ENCODE data around the gene HVCN1.

The HVCN1 gene

GRCh38 chr12:110680032-110680431 lies 8.9 kb downstream of the HVCN1 start:
- TF ChIP-seq GLIS3 (CRISPR knock-in tag; IDR thresholded peaks at IDR 0.05) (no peak), BACH2 (CRISPR knock-in tag; IDR thresholded peaks at IDR 0.05; ENCODE audit: borderline replicate concordance) (no peak)
- ATAC-seq = no peak

DNA sequence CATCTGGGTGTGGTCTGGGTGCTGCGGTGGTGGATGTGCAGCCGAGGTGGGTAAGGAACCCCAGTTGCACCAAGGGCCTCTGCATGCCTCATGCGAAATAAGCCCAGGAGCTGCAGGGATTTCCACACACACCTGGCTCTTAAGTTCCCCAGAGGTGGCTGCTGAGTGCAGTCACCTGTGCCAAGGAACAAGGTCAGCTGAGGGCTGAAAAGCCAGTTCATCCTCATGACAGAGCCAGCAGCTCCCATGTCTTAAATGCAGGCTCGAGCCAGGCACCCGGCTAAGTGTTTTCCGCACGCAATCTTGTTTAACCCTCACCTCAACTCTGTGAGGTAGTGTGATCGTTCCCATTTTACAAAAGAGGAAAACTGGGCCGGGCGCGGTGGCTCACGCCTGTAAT lies 9.7 kb downstream of the HVCN1 start:
- ATAC-seq = no peak
- TF ChIP-seq TCF4 (CRISPR knock-in tag; IDR thresholded peaks at IDR 0.05; ENCODE audit: borderline replicate concordance) = no peak
- TF ChIP-seq GLIS3 (CRISPR knock-in tag; IDR thresholded peaks at IDR 0.05) = no peak
- no peak for TF ChIP-seq RARB (CRISPR knock-in tag; IDR thresholded peaks at IDR 0.05)

GRCh38 chr12:110677982-110678381 lies 10.9 kb downstream of the HVCN1 start:
- no peak for ATAC-seq

More at GRCh38 chr12:110677982-110678381, 10.9 kb downstream of the HVCN1 start:
- TF ChIP-seq SNAI2 (CRISPR knock-in tag; IDR thresholded peaks at IDR 0.05) (no peak), CSRNP3 (CRISPR knock-in tag; IDR thresholded peaks at IDR 0.05) (no peak), PATZ1 (CRISPR knock-in tag; IDR thresholded peaks at IDR 0.05; ENCODE audit: borderline replicate concordance) (no peak), ZNF8 (CRISPR knock-in tag; IDR thresholded peaks at IDR 0.05) (no peak), ZFP3 (CRISPR knock-in tag; IDR thresholded peaks at IDR 0.05) (no peak), ARNTL (CRISPR knock-in tag; IDR thresholded peaks at IDR 0.05; ENCODE audit: borderline replicate concordance, low read depth) (no peak), ZNF70 (CRISPR knock-in tag; IDR thresholded peaks at IDR 0.05) (no peak), ZFP30 (CRISPR knock-in tag; IDR thresholded peaks at IDR 0.05) (no peak), ISL1 (CRISPR knock-in tag; IDR thresholded peaks at IDR 0.05) (no peak)
- TF ChIP-seq, protein P1, sequence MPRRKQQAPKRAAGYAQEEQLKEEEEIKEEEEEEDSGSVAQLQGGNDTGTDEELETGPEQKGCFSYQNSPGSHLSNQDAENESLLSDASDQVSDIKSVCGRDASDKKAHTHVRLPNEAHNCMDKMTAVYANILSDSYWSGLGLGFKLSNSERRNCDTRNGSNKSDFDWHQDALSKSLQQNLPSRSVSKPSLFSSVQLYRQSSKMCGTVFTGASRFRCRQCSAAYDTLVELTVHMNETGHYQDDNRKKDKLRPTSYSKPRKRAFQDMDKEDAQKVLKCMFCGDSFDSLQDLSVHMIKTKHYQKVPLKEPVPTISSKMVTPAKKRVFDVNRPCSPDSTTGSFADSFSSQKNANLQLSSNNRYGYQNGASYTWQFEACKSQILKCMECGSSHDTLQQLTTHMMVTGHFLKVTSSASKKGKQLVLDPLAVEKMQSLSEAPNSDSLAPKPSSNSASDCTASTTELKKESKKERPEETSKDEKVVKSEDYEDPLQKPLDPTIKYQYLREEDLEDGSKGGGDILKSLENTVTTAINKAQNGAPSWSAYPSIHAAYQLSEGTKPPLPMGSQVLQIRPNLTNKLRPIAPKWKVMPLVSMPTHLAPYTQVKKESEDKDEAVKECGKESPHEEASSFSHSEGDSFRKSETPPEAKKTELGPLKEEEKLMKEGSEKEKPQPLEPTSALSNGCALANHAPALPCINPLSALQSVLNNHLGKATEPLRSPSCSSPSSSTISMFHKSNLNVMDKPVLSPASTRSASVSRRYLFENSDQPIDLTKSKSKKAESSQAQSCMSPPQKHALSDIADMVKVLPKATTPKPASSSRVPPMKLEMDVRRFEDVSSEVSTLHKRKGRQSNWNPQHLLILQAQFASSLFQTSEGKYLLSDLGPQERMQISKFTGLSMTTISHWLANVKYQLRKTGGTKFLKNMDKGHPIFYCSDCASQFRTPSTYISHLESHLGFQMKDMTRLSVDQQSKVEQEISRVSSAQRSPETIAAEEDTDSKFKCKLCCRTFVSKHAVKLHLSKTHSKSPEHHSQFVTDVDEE (CRISPR knock-in tag; IDR thresholded peaks at IDR 0.05) = no peak
- TF ChIP-seq, protein P2, sequence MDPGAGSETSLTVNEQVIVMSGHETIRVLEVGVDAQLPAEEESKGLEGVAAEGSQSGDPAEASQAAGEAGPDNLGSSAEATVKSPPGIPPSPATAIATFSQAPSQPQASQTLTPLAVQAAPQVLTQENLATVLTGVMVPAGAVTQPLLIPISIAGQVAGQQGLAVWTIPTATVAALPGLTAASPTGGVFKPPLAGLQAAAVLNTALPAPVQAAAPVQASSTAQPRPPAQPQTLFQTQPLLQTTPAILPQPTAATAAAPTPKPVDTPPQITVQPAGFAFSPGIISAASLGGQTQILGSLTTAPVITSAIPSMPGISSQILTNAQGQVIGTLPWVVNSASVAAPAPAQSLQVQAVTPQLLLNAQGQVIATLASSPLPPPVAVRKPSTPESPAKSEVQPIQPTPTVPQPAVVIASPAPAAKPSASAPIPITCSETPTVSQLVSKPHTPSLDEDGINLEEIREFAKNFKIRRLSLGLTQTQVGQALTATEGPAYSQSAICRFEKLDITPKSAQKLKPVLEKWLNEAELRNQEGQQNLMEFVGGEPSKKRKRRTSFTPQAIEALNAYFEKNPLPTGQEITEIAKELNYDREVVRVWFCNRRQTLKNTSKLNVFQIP (CRISPR knock-in tag; IDR thresholded peaks at IDR 0.05; ENCODE audit: borderline replicate concordance, low read depth) = no peak
- TF ChIP-seq, protein P3, sequence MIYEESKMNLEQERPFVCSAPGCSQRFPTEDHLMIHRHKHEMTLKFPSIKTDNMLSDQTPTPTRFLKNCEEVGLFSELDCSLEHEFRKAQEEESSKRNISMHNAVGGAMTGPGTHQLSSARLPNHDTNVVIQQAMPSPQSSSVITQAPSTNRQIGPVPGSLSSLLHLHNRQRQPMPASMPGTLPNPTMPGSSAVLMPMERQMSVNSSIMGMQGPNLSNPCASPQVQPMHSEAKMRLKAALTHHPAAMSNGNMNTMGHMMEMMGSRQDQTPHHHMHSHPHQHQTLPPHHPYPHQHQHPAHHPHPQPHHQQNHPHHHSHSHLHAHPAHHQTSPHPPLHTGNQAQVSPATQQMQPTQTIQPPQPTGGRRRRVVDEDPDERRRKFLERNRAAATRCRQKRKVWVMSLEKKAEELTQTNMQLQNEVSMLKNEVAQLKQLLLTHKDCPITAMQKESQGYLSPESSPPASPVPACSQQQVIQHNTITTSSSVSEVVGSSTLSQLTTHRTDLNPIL (CRISPR knock-in tag; IDR thresholded peaks at IDR 0.05; ENCODE audit: low read depth) = no peak

Data from SK-N-SH treated with all-trans-retinoic acid at 6 μM for 48 hours (cell line).